ENCODE measurements around the gene DHDH. TPM values are rescaled to one million over a fixed set of nuclear protein-coding genes. Genes with fewer than 3 reads are reported as not detected.

DHDH gene
- total and polyA plus RNA-seq, 5 experiments from 2014 or later, result 0.67 to 2.4 (median 2.0) TPM

DNA sequence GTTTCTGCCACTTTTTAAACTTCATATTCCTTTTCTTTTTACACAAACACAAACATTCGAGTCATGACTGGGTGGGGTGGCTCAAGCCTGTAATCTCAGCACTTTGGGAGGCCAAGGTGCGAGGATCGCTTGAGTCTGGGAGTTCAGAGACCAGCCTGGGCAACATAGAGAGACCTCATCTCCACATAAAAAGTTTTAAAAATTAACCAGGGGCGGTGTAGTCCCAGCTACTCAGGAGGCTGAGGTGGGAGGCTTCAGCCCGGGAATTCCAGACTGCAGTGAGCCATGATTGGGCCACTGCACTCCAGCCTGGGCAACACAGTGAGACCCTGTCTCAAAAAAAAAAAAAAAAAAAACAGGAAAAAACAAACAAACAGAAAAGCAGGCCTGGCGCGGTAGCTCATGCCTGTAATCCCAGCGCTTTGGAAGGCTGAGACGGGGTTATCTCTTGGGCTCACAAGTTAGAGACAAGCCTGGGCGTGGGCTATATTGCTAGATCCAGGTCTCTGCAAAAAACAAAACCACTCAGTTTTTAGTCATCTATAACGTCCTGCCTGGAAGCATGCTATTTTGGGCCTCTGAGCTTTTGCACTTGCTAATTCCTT, 20.6 kb downstream of the DHDH start:
- ATAC-seq (no peak), DNase-seq (no peak)
- Mint-ChIP-seq H3K9me3 (no peaks in the 10 kb centered on the region), H3K27me3 (no peaks in the 10 kb centered on the region), H3K27ac (peak overlapping the region; percentile 84 to 97 (median 92)), H3K4me1 (peaks cover 12 to 35% (median 27%) of the 10 kb centered on the region in 4 donors), H3K4me3 (peak overlapping the region; percentile 84 to 95 (median 90)), H3K36me3 (peaks cover 0 to 25% (median 4%) of the 10 kb centered on the region in 3 donors)
- POLR2A ChIA-PET, result interaction anchor here (0.6 to 3.7 kb wide), 8 partner anchors 11 to 172 kb away, joined by 3 to 51 read pairs (median 6); partner anchors contain the start of genes FTL, GYS1 and NUCB1

DNA sequence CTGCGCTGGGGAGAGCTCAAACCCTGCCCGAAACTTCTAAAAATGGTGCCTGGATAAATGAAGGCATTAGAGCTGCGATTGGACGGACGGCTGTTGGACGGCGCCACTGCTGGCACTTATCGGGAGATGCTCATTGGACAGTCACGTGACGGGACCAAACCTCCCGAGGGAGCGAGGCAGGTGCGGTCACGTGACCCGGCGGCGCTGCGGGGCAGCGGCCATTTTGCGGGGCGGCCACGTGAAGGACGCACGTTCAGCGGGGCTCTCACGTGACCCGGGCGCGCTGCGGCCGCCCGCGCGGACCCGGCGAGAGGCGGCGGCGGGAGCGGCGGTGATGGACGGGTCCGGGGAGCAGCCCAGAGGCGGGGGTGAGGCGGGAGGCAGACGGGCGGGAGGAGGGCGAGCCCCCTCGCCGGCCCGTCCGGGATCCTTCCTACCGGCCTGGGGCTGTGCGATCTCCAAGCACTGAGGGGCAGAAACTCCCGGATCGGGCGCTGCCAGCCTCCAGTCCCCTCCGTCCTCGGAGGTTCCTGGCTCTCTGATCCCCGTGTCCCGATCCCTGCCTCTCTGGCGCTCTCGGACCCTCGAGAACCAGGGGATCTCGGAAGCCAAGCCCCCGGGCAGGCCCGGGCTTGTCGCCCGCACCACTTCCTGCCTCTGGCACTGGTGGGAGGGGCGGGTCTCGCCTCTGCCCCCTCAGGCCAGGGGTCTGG, 21.3 kb downstream of the DHDH start, which contains the start of gene BAX:
Gene BAX (plus strand): TSS at position 281 of the 713 bp plus-strand sequence. CDS start 54 bp downstream, at position 335.
- peak; percentile 90 to 92 for ATAC-seq
- H3K27me3 Mint-ChIP-seq, result no peaks in the 10 kb centered on the region

DNA sequence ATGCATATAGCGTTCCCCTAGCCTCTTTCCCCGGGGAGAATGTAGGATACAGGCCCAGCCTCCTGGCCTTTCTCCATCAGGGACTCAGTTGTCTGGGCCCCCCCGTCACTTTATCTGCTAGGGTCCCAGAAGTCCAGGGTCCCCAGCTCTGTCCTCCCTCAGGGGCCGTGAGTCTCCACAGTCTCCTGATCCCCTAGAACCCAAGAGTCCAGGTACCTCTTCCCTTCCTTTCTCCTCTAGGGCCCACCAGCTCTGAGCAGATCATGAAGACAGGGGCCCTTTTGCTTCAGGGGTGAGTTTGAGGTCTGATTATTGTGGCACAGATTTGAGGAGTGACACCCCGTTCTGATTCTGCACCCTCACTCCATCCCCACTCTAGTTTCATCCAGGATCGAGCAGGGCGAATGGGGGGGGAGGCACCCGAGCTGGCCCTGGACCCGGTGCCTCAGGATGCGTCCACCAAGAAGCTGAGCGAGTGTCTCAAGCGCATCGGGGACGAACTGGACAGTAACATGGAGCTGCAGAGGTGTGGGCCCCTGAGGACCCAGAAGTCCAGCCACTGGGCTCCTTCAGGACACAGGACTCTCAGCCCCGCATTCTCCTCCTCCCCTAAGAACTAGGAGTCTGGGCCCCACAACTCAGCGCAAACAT, 21.9 kb downstream of the DHDH start:
- peaks cover 12 to 41% (median 29%) of the 10 kb centered on the region in 4 donors for H3K4me1 Mint-ChIP-seq
- peak overlapping the region; percentile 84 to 95 (median 88) for H3K4me3 Mint-ChIP-seq
- H3K9me3 Mint-ChIP-seq, result no peaks in the 10 kb centered on the region
- DNase-seq (no peak), ATAC-seq (no peak)
- peak overlapping the region in 9 of 10 donors; percentile 82 to 91 (median 89) for H3K27ac Mint-ChIP-seq
- H3K36me3 Mint-ChIP-seq, result peaks cover 0 to 25% (median 4%) of the 10 kb centered on the region in 3 donors
- H3K27me3 Mint-ChIP-seq, result no peaks in the 10 kb centered on the region
- POLR2A ChIA-PET, result interaction anchor here (0.7 to 3.7 kb wide), 5 partner anchors 10 to 83 kb away, joined by 3 to 51 read pairs (median 8); partner anchors contain the start of genes FTL, NUCB1 and PPP1R15A

More for the DNA sequence above, 21.3 kb downstream of the DHDH start, which contains the start of gene BAX:
- POLR2A ChIA-PET, result interaction anchor here (0.7 to 3.7 kb wide), 9 partner anchors 10 to 172 kb away, joined by 3 to 51 read pairs (median 8); partner anchors contain the start of genes FTL, GYS1, NUCB1 and PPP1R15A
- Mint-ChIP-seq H3K9me3 (no peaks in the 10 kb centered on the region), H3K27ac (peak within 1 kb of the TSS; percentile 84 to 97 (median 92)), H3K36me3 (peaks cover 0 to 25% (median 4%) of the 10 kb centered on the region in 3 donors), H3K4me3 (peak within 1 kb of the TSS; percentile 84 to 95 (median 90)), H3K4me1 (peaks cover 12 to 38% (median 28%) of the 10 kb centered on the region in 4 donors)
- DNase-seq, result peak; percentile 65 to 91 (median 76)

DNA sequence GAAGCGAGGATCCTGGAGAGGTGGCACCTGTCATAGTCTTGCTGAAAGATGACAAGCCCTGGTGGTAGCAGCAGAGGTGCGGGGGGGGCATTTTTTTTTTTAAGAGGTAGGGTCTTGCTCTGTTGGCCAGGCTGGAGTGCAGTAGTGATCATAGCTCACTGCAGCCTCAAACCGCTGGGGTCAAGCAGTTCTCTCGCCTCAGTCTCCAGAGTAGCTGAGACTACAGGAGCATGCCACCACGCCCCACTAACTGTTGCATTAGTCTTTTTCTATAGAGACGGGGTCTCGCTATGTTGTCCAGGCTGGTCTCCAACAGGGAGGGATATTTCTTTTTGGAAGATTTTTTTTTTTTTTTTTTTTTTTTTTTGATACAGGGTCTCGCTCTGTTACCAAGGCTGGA, 24.5 kb downstream of the DHDH start:
- no peaks in the 10 kb centered on the region for H3K27me3 Mint-ChIP-seq
- DNase-seq, result no peak
- POLR2A ChIA-PET, result interaction anchor here (0.5 to 0.7 kb wide), 3 partner anchors 35 to 719 kb away, joined by 3 to 5 read pairs (median 3); no protein-coding TSS in a partner anchor
- H3K27ac Mint-ChIP-seq, result peak overlapping the region in 4 of 10 donors; percentile 7 to 43 (median 21)
- peak overlapping the region in 3 of 10 donors; percentile 33 to 56 (median 36) for H3K4me3 Mint-ChIP-seq
- H3K9me3 Mint-ChIP-seq, result no peaks in the 10 kb centered on the region
- ATAC-seq, result no peak
- H3K4me1 Mint-ChIP-seq, result peaks cover 23 to 61% (median 49%) of the 10 kb centered on the region in 4 donors
- H3K36me3 Mint-ChIP-seq, result peaks cover 0 to 27% (median 4%) of the 10 kb centered on the region in 3 donors

DNA sequence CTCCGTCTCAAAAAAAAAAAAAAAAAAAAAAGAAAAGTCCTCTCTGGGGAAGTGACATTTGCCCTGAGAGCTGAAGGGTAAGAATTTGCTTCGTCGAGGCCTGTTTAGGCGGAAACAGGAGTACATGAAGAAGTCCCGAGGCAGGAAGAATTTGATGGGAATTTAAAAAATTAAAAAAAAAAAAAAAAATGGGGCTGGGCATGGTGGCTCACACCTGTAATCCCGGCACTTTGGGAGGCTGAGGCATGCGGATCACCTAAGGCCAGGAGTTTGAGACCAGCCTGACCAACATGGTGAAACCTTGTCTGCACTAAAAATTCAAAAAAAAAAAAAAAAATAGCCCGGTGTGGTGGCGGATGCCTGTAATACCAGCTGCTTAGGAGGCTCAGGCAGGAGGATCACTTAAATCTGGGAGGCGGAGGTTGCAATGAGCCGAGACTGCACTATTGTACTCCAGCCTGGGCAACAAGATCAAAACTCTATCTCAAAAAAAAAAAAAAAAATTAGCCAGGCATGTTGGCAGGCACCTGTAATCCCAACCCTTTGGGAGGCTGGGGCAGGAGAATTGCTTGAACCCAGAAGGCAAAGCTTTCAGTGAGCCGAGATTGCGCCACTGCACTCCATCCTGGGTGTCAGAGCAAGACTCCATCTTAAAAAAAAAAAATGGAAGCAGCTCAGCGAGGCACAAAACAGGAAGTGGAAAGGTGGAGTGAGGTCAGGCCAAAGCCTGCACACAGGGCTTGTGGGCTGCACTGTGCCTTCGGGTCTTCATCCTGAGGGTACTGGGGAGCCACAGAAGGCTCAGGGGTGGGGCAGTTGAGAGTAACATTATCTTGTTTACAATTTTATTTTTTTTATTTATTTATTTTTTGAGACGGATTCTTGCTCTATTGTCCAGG, 26.1 kb downstream of the DHDH start:
- no peak for ATAC-seq
- peak overlapping the region in 2 of 10 donors; percentile 54 to 74 for H3K4me3 Mint-ChIP-seq

DNA sequence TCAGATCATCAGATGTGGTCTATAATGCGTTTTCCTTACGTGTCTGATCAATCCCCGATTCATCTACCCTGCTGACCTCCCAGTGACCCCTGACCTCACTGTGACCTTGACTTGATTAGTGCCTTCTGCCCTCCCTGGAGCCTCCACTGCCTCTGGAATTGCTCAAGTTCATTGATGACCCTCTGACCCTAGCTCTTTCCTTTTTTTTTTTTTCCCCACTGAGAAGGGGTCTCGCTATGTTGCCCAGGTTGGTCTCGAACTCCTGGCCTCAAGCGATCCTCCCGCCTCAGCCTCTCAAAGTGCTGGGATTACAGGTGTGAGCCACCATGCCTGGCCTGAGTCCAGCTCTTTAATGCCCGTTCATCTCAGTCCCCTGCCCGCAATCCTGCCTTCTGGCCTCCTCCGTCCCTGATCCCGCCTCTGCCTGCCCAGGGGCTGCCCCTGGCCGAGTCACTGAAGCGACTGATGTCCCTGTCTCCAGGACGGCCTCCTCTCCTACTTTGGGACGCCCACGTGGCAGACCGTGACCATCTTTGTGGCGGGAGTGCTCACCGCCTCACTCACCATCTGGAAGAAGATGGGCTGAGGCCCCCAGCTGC, 27.7 kb downstream of the DHDH start:
- DNase-seq (no peak), ATAC-seq (no peak)
- H3K4me1 Mint-ChIP-seq, result peaks cover 36 to 71% (median 68%) of the 10 kb centered on the region in 4 donors
- no peaks in the 10 kb centered on the region for H3K9me3 Mint-ChIP-seq
- H3K27ac Mint-ChIP-seq, result peak overlapping the region; percentile 69 to 98 (median 85)
- H3K4me3 Mint-ChIP-seq, result peak overlapping the region in 4 of 10 donors; percentile 34 to 98 (median 47)
- H3K36me3 Mint-ChIP-seq, result peaks cover 3 to 29% (median 4%) of the 10 kb centered on the region in 3 donors
- POLR2A ChIA-PET, result interaction anchor here (0.5 to 2.3 kb wide), 3 partner anchors 9 to 324 kb away, joined by 3 to 8 read pairs (median 7); partner anchors contain the start of gene DBP
- H3K27me3 Mint-ChIP-seq, result no peaks in the 10 kb centered on the region

More for the DNA sequence above, 26.1 kb downstream of the DHDH start:
- Mint-ChIP-seq H3K9me3 (no peaks in the 10 kb centered on the region), H3K4me1 (peaks cover 34 to 73% (median 63%) of the 10 kb centered on the region in 4 donors), H3K27ac (peak overlapping the region in 5 of 10 donors; percentile 19 to 72 (median 37)), H3K27me3 (no peaks in the 10 kb centered on the region), H3K36me3 (peaks cover 0 to 27% (median 4%) of the 10 kb centered on the region in 3 donors)
- DNase-seq, result no peak
- POLR2A ChIA-PET, result interaction anchor here (0.6 to 1.8 kb wide), 12 partner anchors 10 to 490 kb away, joined by 3 to 6 read pairs (median 4); partner anchors contain the start of genes PPP1R15A and RUVBL2

DNA sequence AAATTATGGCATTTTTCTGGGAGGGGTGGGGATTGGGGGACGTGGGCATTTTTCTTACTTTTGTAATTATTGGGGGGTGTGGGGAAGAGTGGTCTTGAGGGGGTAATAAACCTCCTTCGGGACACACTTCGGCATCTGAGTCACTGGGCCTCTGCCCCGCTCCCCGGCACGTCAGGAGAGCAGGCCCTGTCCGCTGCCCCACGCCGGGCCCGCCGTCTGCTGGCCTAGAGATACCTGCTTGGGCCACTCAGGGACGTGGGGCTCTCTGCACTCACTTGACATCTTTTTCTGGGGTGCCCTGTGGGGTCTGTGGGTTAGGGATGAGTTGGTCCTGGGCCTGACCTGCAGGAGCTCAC, 28.2 kb downstream of the DHDH start:
- no peak for ATAC-seq
- no peak for DNase-seq
- peak overlapping the region; percentile 88 to 99 (median 96) for H3K27ac Mint-ChIP-seq
- no peaks in the 10 kb centered on the region for H3K27me3 Mint-ChIP-seq
- H3K9me3 Mint-ChIP-seq, result no peaks in the 10 kb centered on the region
- H3K36me3 Mint-ChIP-seq, result peaks cover 4 to 29% (median 8%) of the 10 kb centered on the region in 3 donors
- H3K4me1 Mint-ChIP-seq, result peaks cover 33 to 73% (median 69%) of the 10 kb centered on the region in 4 donors
- H3K4me3 Mint-ChIP-seq, result peak overlapping the region in 9 of 10 donors; percentile 46 to 100 (median 65)
- POLR2A ChIA-PET, result interaction anchor here (0.5 to 2.3 kb wide), 7 partner anchors 9 to 598 kb away, joined by 3 to 8 read pairs (median 5); partner anchors contain the start of genes DBP, DHDH, GYS1 and RUVBL2

DNA sequence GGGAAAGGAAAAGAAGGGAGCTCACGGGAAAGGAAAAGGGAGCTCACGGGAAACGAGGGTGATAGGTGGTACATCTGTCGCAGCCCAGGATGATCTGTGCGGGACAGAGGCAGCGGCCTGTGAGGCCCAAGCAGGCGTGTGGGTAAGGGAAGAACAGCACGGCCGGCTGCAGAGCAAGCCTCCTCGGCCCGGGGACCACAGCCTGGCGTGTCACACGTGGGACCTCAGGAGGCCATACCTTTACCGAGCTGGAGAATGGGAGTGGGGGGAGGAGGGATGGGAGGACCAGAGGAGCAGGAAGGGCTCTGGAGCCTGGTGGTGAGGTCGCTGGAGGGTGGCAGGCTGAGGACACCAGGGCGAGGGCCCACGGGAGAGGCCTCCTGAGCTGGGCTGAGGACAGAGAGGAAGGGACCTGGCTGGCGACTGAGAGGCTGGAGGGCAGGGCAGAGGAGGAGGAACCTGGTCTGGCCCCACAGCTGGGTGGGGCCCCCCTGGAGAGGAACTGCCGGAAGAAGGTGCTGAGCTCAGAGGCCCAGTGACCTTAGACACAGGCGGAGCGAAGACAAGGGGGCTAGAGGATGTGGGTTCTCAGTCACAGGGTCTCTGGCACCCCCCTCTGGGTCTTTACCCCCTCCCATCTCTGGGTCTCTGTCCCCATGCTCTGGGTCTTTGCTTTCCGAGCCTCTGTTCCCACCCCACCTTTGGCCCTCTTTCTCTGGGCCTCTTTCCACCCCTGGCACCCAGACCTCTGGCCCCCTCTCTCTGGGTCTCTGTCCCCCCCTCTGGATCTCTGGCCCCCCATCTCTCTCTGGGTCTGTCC, 28.7 kb downstream of the DHDH start:
- H3K9me3 Mint-ChIP-seq, result no peaks in the 10 kb centered on the region
- POLR2A ChIA-PET, result interaction anchor here (0.5 to 2.3 kb wide), 8 partner anchors 8 to 598 kb away, joined by 3 to 8 read pairs (median 4); partner anchors contain the start of genes DBP, DHDH, GYS1 and RUVBL2
- peak in 5 of 10 donors; percentile 34 to 66 (median 47) for DNase-seq
- peaks cover 0 to 31% (median 10%) of the 10 kb centered on the region in 3 donors for H3K36me3 Mint-ChIP-seq
- peaks cover 30 to 78% (median 68%) of the 10 kb centered on the region in 4 donors for H3K4me1 Mint-ChIP-seq
- peak overlapping the region; percentile 88 to 99 (median 96) for H3K27ac Mint-ChIP-seq
- no peak for ATAC-seq
- H3K27me3 Mint-ChIP-seq, result no peaks in the 10 kb centered on the region
- peak overlapping the region; percentile 46 to 100 (median 66) for H3K4me3 Mint-ChIP-seq

DNA sequence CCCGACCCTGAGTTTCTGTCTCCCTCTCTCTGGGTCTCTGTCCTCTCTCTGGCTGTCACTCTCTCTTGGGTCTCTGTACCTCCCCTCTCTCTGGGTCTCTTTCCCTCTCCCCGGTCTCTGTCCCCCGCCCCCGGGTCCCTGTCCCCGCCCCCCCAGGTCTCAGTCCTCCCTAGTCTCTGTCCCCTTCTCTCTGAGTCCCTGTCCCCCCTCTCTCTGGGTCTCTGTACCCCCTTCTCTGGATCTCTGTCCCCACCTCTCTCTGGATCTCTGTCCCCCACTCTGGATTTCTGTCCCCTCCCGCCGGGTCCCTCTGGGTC, 29.3 kb downstream of the DHDH start:
- H3K4me3 Mint-ChIP-seq, result peak overlapping the region in 9 of 10 donors; percentile 56 to 100 (median 82)
- H3K27ac Mint-ChIP-seq, result peak overlapping the region; percentile 88 to 99 (median 96)
- H3K9me3 Mint-ChIP-seq, result no peaks in the 10 kb centered on the region
- POLR2A ChIA-PET, result interaction anchor here (0.9 to 2.3 kb wide), 3 partner anchors 8 to 31 kb away, joined by 5 to 8 read pairs (median 6); partner anchors contain the start of genes DHDH, GYS1 and RUVBL2
- H3K27me3 Mint-ChIP-seq, result no peaks in the 10 kb centered on the region
- ATAC-seq (no peak), DNase-seq (no peak)
- peaks cover 30 to 79% (median 67%) of the 10 kb centered on the region in 4 donors for H3K4me1 Mint-ChIP-seq
- peaks cover 0 to 31% (median 11%) of the 10 kb centered on the region in 3 donors for H3K36me3 Mint-ChIP-seq

Measured in naive thymus-derived CD8-positive, alpha-beta T cell (primary cell).